ENCODE data around the gene JAK1.
"Not testable (repeated sequence)": the region's sequence is repeated elsewhere in the genome, so short reads cannot be mapped to it uniquely, and the experiment has no call there.

The JAK1 gene

GRCh38 chr1:64826991-64827390, 139.4 kb downstream of the JAK1 start:
- peak; percentile 57 for DNase-seq

GRCh38 chr1:64823691-64824476, 142.5 kb downstream of the JAK1 start:
- DNase-seq = peak; percentile 64

GRCh38 chr1:64822621-64823020, 143.7 kb downstream of the JAK1 start:
- DNase-seq = no peak

- DNase-seq = not testable (repeated sequence)
Measured at GRCh38 chr1:64820572-64820971, 145.8 kb downstream of the JAK1 start.

GRCh38 chr1:64817364-64817763, 149.0 kb downstream of the JAK1 start:
- not testable (repeated sequence) for DNase-seq

- DNase-seq = no peak
Measured at GRCh38 chr1:64814427-64814826, 151.9 kb downstream of the JAK1 start.

- no peak for DNase-seq
Measured at GRCh38 chr1:64811131-64811530, 155.2 kb downstream of the JAK1 start.

GRCh38 chr1:64810001-64810400, 156.3 kb downstream of the JAK1 start:
- DNase-seq = no peak

- DNase-seq = no peak
Measured at GRCh38 chr1:64809309-64809708, 157.0 kb downstream of the JAK1 start.

GRCh38 chr1:64801851-64802523, 164.4 kb downstream of the JAK1 start:
- DNase-seq = no peak

- no peak for DNase-seq
Measured at GRCh38 chr1:64798872-64799271, 167.5 kb downstream of the JAK1 start.

- DNase-seq = no peak
Measured at GRCh38 chr1:64790832-64791487, 175.4 kb downstream of the JAK1 start.

All from activated CD4-positive, alpha-beta T cell treated with anti-CD3 and anti-CD28 coated beads, Interleukin-2, amount 50 U/mL, for 16 hours (primary cell).